HG03097 (cell line): Measurements from ENCODE around the gene CEP152.

Source experiments
- ATAC-seq: cut with Tn5 transposase; IDR thresholded peaks from one replicate; pipeline ENCODE4 v1.9.1; 2021; ENCODE audit not compliant: unreplicated experiment, low FRiP score

Gene CEP152

GRCh38 chr15:48710952-48711495 is 99.8 kb downstream of the CEP152 start:
- no peak for ATAC-seq

- no peak for ATAC-seq
Observed at GRCh38 chr15:48708641-48709040, 102.2 kb downstream of the CEP152 start.

- ATAC-seq: no peak
Observed at GRCh38 chr15:48705381-48705780, 105.5 kb downstream of the CEP152 start.

GRCh38 chr15:48703544-48703943 is 107.3 kb downstream of the CEP152 start:
- no peak for ATAC-seq

GRCh38 chr15:48702569-48703236 is 108.2 kb downstream of the CEP152 start:
- ATAC-seq: no peak

GRCh38 chr15:48696627-48697312 is 114.1 kb downstream of the CEP152 start:
- ATAC-seq: no peak

- no peak for ATAC-seq
Observed at GRCh38 chr15:48695827-48696573, 114.9 kb downstream of the CEP152 start.

- no peak for ATAC-seq
Observed at GRCh38 chr15:48695088-48695826, 115.6 kb downstream of the CEP152 start.

GRCh38 chr15:48693484-48693883 is 117.4 kb downstream of the CEP152 start:
- ATAC-seq: no peak

GRCh38 chr15:48688493-48688892 is 122.4 kb downstream of the CEP152 start:
- no peak for ATAC-seq
